Mammary epithelial cell (primary cell): ENCODE data around the gene ZC3H11A.

Source experiments
- CTCF ChIP-seq, 2 donors: IDR thresholded peaks in 1 of 2; conservative IDR thresholded peaks in 1 of 2; 2 replicates each; pipeline ENCODE4 v1.5.1; 2011 to 2012; ENCODE audit warnings: inconsistent platforms in 2 of 2, low read length in 2 of 2, mild to moderate bottlenecking in 2 of 2, control low read depth in 1 of 2, low read depth in 1 of 2; ENCODE audit not compliant: insufficient read depth in 1 of 2; ENCODE audit errors: extremely low read depth in 1 of 2
- EZH2 ChIP-seq: IDR thresholded peaks from 2 replicates; pipeline ENCODE4 v1.6.1; 2012; ENCODE audit warnings: low read length, inconsistent platforms, borderline replicate concordance

- TF ChIP-seq EZH2 (no peak), CTCF (conservative IDR thresholded peaks at IDR 0.05 in 1 of 2, IDR thresholded peaks at IDR 0.05 in 1 of 2; ENCODE audit: extremely low read depth in 1 of 2, insufficient read depth in 1 of 2, low read depth in 1 of 2, low read length in 2 of 2) (no peak)
Observed at GRCh38 chr1:203754455-203754864, 41.0 kb upstream of the ZC3H11A start.
